T47D (cell line): ENCODE data around the gene KRT17.

Experiments
- DNase-seq, 2 experiments: peaks; one replicate each; pipeline versions ENCODE4 v3.0.0 to v3.0.0-alpha.2; 2011 to 2012; ENCODE audit warnings: low read depth in 1 of 2, low spot score in 1 of 2
- JUND ChIP-seq: IDR thresholded peaks from 2 replicates; pipeline ENCODE4 v1.6.1; 2012; ENCODE audit warnings: low read depth
- in situ Hi-C: cut with HindIII; loops from 2 replicates; pipeline ENCODE4 v1.10.0; 2016; ENCODE audit warnings: low sequenced_read_pairs, low pct_unique_long_range_greater_than_20kb

Gene KRT17

DNA sequence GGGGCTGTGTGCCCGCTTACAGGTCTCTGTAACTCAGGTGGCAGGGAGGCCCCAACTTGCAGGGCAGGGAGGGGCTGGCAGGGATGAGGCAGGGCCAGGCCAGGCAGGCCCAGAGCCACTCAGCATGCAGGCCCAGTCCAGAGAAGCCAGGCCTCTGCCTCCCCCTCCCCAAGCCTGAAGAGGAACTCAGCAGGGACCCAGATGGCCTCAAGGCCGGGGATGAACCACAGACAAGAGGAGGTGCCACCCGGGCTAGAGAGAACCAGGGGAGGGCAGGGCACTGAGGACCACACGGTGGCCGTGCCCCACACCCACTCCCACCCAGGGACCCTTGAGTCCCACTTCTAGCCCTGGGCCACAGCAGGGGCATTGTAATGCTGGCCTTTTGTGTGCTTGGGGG, 34.5 kb upstream of the KRT17 start:
- in situ Hi-C loops: no loop called here
- DNase-seq: no peak
- TF ChIP-seq JUND: no peak

DNA sequence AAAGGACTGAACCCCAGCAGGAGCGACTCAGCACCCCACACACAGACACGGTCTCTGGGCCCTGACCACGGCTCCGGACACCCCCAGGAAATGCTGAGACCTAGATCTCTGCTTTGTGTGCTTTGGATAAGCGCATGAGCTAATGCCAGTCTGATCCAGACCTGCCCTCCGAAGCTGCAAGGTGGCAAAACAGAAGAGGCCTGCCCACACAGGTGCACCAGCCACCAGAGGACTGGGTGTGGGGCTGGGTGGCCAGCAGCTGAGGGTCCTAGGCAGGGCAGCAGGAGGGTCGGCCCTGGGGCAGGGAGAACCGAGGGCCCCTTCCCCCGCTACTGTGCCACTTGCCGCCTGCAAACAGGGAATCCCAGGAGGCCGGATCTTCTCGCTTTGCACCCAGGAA, 33.6 kb upstream of the KRT17 start:
- in situ Hi-C loops: no loop called here
- TF ChIP-seq JUND: no peak
- no peak for DNase-seq

DNA sequence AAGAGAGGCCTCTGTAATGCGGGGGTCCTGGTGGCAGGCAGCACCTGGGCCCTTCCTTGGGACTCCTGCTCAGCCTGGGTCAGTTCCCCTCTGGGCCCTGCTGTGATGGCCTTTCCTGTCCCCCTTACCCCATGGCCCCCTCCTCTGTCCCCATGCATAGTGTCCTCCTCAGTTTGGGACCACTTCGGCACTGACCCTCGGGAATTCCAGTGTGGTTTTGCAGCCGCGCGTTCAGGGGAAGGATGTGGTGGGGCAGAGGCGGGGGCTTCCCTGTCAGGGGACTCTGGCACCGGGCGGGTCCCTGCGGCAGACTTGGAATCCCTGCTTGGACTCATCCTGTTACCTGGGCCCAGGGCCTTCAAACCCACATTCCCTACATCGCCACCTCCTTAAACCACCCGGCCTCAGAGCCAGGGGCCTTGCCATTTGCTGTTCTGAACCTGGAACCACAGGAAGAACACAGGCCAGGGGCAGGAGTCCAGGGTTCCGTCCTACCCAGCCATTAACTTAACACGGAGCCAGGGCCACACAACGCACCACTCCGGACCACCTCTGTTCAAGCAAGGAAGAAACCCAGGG, 32.9 kb upstream of the KRT17 start:
- in situ Hi-C loops: no loop called here
- no peak for DNase-seq
- TF ChIP-seq JUND: no peak

DNA sequence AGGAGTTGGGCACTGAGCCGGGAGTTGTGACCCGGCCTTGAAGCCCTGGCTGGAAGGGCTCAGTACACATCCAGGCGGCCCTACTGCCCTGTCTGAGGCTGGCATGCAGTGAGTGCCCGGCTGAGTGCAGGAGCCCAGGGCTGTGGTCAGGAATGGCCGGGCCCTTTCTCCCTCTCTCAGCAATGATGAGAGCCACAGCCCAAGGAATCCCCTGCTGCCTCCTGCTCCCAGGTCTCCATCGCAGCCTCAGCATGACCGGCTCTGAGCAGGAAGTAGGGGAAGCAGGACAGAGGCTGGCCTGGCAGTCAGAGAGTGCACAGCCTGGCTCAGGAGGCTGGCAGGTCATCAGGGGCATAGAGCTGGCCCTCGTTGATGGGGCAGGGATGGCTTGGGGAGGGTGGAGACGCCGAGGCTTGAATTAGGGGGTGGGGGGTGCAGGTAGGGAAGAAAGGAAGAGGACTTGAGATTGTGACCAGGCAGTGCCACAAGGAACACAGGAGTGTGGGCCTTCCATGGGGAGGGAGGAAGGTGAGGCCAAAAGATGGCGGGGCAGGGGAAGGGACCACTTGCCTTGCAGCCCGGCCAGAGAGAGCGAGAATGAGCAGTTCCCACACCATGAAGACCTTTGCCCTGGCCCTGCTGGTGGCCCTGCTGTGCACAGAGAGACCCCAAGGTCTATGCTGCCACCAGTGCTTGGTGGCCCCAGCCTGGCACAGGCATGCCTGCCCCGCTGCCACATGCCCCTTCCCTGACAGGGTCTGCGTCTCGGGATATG, 32.1 kb upstream of the KRT17 start:
- in situ Hi-C loops: no loop called here
- no peak for TF ChIP-seq JUND
- DNase-seq: no peak

DNA sequence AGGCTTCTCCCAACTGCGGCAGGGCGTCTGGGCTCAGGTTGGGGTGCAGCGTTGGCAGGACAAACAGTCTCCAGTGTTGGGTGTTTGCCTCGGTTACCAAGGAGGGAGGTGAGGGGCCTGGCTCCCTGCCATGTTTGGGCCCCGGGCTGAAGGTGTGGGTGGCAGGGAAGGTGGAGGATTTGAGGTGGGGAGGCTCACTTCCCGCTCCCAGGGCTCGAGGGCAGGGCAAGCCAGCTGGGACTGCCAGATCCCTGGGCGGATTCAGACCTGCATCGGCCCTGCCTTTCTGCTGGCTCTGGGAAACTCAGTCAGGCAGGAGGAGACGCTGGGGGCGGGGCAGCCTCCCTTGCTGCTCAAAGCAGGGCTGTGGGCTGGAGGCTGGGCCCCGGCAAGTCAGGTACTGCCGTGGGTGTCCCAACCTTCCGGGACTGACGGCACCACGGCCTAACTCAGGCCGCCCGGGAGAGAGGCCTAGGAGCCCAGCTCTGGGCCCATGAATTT, 31.3 kb upstream of the KRT17 start:
- in situ Hi-C loops: no loop called here
- DNase-seq: peak; percentile 75 to 98
- no peak for TF ChIP-seq JUND

DNA sequence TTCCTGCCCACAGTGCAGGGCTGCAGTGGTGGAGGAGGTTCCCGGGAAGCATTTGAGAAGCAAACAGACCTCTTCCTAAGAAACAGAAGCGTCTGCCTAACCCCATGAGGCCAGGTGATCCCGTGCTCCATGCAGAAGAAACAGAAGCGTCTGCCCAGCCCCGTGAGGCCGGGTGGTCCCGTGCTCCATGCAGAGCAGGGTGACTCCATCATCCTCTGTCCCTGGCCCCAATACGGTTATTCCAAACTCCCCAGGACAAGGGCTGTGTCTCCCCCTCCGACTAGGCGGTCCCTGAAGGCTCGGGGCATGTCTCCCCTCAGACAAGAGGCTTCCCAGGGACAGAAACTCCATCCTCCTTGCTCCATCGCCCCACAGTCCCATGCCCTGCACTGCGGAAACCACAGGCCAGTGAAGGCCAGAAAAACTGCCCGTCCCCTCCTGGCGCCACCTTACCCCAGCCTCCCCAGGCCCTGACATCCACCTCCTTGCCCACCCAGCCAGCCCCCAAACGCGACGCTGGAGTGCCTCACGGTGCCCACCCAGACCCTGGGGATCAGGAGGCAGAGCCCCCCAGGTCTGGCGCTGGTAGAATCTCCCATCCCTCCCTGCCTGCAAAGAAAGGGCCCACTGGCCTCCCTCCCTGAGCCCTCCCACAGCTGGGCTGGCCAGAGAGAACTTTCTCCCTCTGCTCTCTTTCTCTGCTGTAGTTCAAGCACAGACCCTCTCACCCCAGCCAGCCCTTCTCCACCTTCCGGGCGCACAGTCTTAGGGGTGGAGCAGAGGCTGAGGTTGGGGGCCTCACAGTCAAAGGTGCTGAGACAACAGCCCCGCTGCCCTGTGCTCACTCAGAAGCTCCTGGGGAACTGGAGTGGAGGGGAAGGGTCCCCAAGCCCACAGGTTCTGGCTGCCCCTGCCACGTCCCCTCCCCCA, 30.6 kb upstream of the KRT17 start:
- TF ChIP-seq JUND: no peak
- in situ Hi-C loops: no loop called here
- no peak for DNase-seq

DNA sequence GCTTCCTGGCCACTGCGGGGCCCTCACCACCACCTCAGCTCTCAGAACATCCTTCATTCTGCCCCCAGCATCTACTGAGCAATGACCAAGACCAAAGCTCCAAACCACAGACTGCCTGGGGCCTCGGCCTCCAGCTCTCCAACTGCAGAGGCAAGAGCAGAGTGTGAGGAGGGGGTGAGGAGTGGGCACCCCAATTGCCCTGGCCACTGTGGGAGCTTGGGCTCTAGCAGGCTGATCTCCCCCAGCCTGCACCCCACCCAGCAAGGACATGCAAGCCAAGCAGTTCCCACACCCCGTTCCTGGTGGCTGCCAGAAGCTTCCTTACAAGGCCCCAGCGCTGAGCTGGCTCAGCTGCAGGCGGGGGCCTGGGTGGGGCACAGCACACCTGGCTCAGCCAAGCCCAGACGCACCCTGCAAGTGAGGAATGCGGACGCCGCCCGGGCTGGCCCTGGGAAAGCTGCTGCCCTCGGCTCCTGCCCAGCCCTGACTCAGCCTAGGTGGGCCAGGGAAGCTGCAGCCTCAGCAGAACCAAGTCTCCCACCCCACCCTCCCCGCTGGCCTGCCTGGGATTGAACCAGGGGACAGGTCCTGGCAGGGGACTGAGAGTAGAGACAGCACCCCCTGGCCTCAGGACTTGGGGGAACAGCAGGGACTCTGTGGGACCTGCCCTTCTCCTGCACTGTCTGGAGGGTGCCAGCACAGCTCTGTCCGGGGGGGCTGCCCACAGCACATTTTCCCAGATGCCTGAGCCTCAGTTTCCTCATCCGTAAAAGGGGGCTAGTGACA, 29.7 kb upstream of the KRT17 start:
- peak in 1 of 2 experiments; percentile 86 for DNase-seq
- no peak for TF ChIP-seq JUND
- in situ Hi-C loops: no loop called here

DNA sequence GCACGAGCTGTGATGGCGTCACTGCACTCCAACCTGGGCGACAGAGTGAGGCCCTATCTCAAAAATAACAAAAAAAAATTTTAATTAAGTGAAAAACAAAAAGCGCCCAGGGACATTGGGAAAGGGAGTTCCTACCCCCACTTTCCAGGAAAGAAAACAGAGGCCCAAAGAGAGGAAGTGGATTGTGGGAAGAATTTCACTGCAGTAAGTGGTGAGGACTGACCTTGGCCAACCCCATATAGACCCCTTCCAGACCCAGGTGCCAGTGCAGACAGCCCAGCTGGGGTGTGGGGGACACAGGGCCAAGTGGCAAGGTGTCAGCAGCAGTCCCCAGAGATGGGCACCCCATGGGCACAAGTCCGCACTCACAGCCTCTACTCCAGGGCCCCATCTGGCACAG, 29.0 kb upstream of the KRT17 start:
- no peak for DNase-seq
- in situ Hi-C loops: no loop called here
- TF ChIP-seq JUND: no peak

DNA sequence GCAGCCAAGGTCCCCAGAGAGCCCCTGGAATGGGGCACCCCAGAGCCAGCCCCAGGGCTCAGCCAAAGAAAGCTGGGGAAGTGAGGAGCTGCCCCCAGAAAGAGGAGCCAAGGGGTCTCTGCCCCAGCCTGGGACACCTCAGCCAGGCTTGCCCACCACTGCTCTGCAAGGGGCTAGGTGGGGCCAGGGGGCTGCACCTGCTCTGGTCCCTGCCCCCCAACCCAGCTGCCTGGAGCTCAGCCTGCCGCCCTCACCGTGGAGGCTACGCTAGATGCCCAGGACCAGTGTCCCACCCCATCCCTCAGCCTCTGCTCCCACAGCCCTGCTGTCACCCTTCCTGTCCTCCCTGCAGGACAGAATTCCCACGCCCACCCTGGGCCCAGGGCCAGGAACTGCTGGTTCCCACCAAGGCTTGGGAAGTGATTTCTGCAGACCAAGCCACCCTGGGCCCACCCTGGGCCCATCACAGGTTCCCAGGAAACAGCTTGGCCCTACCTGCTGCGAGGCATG, 28.1 kb upstream of the KRT17 start:
- in situ Hi-C loops: no loop called here
- TF ChIP-seq JUND: no peak
- DNase-seq: no peak

DNA sequence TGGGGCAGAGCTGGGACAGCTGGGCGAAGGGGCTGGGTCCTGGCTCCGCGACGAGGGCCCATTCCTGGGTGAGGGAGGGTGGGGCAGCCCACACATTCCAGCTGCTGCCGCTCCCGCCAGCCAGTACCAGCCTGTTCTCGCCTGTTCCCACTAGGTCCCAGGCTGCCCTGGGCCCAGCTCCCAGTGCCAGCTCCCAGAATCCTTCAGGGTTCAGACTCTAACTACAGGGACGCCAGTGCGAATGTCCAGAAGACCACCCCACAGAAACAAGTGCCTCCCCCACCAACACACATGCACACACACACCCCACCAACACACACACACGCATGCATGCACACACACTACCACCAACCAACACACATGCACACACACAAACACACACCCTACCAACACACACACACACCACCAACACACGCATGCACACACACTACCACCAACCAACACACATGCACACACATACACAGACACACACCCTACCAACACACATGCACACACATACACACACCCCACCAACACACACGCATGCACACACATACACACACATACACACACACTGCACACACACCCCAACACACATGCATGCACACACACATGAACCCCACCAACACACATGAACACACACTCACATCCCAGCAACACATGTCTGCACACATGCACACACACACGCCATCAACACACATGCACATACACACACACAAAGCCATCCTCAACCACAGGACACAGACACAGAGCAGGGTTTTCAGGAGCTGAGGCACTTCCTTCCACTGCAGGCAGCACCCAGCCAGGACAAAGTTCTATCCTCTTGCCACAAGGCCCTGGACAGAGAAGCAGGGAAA, 27.5 kb upstream of the KRT17 start:
- TF ChIP-seq JUND: no peak
- in situ Hi-C loops: no loop called here
- no peak for DNase-seq
